CD4-positive, alpha-beta T cell treated with Interleukin-15 for 4 hours (primary cell): ENCODE data around the gene FMN2.

Source experiments
- DNase-seq: peaks from one replicate; pipeline ENCODE4 v3.0.0-alpha.2; 2020; ENCODE audit warnings: low spot score

Gene FMN2

GRCh38 chr1:240424740-240425464 lies 333.2 kb downstream of the FMN2 start:
- DNase-seq, result no peak

- no peak for DNase-seq
Measured at GRCh38 chr1:240426051-240426450, 334.4 kb downstream of the FMN2 start.

GRCh38 chr1:240435996-240436566 lies 344.4 kb downstream of the FMN2 start:
- DNase-seq, result no peak

- DNase-seq, result no peak
Measured at GRCh38 chr1:240441669-240442068, 350.0 kb downstream of the FMN2 start.

GRCh38 chr1:240445369-240445768 lies 353.7 kb downstream of the FMN2 start:
- DNase-seq, result no peak

GRCh38 chr1:240455228-240455821 lies 363.6 kb downstream of the FMN2 start:
- peak; percentile 17 for DNase-seq

GRCh38 chr1:240457203-240457602 lies 365.5 kb downstream of the FMN2 start:
- no peak for DNase-seq

- DNase-seq, result no peak
Measured at GRCh38 chr1:240462277-240462676, 370.6 kb downstream of the FMN2 start.

GRCh38 chr1:240462766-240463395 lies 371.2 kb downstream of the FMN2 start:
- no peak for DNase-seq

- DNase-seq, result no peak
Measured at GRCh38 chr1:240464099-240464498, 372.4 kb downstream of the FMN2 start.

GRCh38 chr1:240465531-240465940 lies 373.9 kb downstream of the FMN2 start:
- DNase-seq, result no peak

- DNase-seq, result no peak
Measured at GRCh38 chr1:240466509-240466908, 374.8 kb downstream of the FMN2 start.

- no peak for DNase-seq
Measured at GRCh38 chr1:240467895-240468294, 376.2 kb downstream of the FMN2 start.

- no peak for DNase-seq
Measured at GRCh38 chr1:240468656-240469055, 377.0 kb downstream of the FMN2 start.

GRCh38 chr1:240474133-240474614 lies 382.5 kb downstream of the FMN2 start:
- no peak for DNase-seq

- no peak for DNase-seq
Measured at GRCh38 chr1:240475832-240476231, 384.1 kb downstream of the FMN2 start.

GRCh38 chr1:240478536-240478935 lies 386.9 kb downstream of the FMN2 start:
- no peak for DNase-seq

GRCh38 chr1:240484804-240485443 lies 393.2 kb downstream of the FMN2 start:
- no peak for DNase-seq

- no peak for DNase-seq
Measured at GRCh38 chr1:240486611-240487010, 394.9 kb downstream of the FMN2 start.

GRCh38 chr1:240487493-240487892 lies 395.8 kb downstream of the FMN2 start:
- no peak for DNase-seq

GRCh38 chr1:240491156-240491555 lies 399.5 kb downstream of the FMN2 start:
- no peak for DNase-seq

GRCh38 chr1:240491796-240492195 lies 400.1 kb downstream of the FMN2 start:
- DNase-seq, result no peak
